ENCODE data around the gene FTCD.
"Not testable (repeated sequence)": the region's sequence is repeated elsewhere in the genome, so short reads cannot be mapped to it uniquely, and the experiment has no call there.

DNA sequence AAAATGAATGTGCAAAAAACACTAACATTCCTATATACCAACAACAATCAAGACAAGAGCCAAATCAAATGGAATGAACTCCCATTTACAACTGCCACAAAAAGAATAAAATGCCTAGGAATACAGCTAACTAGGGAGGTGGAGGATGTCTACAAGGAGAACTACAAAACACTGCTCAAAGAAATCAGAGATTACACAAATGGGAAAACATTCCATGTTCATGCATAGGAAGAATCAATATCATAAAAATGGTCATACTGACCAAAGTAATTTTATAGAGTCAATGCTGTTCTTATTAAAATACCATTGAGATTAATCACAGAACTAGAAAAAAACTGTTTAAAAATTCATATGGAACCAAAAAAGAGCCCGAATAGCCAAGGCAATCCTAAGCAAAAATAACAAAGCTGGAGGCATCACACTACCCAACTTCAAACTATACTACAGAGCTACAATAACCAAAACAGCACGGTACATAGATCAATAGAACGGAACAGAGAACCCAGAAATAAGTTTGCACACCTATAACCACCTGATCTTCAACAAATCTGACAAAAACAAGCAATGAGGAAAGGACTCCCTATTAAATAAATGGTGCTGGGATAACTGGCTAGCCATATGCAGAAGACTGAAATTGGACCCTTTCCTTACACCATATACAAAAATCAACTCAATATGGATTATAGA is 21.2 kb upstream of the FTCD start:
- not testable (repeated sequence) for TF ChIP-seq BCLAF1 (IDR thresholded peaks at IDR 0.05); POLR2A (IDR thresholded peaks at IDR 0.05; ENCODE audit: low read depth, low read length); MTA3 (IDR thresholded peaks at IDR 0.05; ENCODE audit: borderline replicate concordance, low read length); USF2 (IDR thresholded peaks at IDR 0.05; ENCODE audit: borderline replicate concordance, low read depth, low read length); FOXM1 (IDR thresholded peaks at IDR 0.05; ENCODE audit: low read depth, low read length); RCOR1 (conservative IDR thresholded peaks at IDR 0.05; ENCODE audit: low read depth, low read length); E2F4 (IDR thresholded peaks at IDR 0.05; ENCODE audit: low read depth, low read length); SIN3A (IDR thresholded peaks at IDR 0.05; ENCODE audit: low read depth, low read length); POLR2AphosphoS5 (IDR thresholded peaks at IDR 0.05; ENCODE audit: low read length)
- TF ChIP-seq, protein P1, sequence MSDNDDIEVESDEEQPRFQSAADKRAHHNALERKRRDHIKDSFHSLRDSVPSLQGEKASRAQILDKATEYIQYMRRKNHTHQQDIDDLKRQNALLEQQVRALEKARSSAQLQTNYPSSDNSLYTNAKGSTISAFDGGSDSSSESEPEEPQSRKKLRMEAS (IDR thresholded peaks at IDR 0.05; ENCODE audit: low read depth, low read length): not testable (repeated sequence)
- TF ChIP-seq, protein P2, sequence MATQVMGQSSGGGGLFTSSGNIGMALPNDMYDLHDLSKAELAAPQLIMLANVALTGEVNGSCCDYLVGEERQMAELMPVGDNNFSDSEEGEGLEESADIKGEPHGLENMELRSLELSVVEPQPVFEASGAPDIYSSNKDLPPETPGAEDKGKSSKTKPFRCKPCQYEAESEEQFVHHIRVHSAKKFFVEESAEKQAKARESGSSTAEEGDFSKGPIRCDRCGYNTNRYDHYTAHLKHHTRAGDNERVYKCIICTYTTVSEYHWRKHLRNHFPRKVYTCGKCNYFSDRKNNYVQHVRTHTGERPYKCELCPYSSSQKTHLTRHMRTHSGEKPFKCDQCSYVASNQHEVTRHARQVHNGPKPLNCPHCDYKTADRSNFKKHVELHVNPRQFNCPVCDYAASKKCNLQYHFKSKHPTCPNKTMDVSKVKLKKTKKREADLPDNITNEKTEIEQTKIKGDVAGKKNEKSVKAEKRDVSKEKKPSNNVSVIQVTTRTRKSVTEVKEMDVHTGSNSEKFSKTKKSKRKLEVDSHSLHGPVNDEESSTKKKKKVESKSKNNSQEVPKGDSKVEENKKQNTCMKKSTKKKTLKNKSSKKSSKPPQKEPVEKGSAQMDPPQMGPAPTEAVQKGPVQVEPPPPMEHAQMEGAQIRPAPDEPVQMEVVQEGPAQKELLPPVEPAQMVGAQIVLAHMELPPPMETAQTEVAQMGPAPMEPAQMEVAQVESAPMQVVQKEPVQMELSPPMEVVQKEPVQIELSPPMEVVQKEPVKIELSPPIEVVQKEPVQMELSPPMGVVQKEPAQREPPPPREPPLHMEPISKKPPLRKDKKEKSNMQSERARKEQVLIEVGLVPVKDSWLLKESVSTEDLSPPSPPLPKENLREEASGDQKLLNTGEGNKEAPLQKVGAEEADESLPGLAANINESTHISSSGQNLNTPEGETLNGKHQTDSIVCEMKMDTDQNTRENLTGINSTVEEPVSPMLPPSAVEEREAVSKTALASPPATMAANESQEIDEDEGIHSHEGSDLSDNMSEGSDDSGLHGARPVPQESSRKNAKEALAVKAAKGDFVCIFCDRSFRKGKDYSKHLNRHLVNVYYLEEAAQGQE (IDR thresholded peaks at IDR 0.05; ENCODE audit: low read depth, low read length): not testable (repeated sequence)

Data from GM12878 (cell line).